ENCODE data around the gene CATSPERD. TPM values are rescaled to one million over a fixed set of nuclear protein-coding genes. Genes with fewer than 3 reads are reported as not detected.
A peak's percentile ranks its signal among the peaks of the same experiment; 100 is the strongest.

Gene CATSPERD
- total RNA-seq, 1 experiment from 2014 or later: not detected

- no peak for DNase-seq (ENCODE audit: low spot score)
These were observed 104.7 kb downstream of the CATSPERD start for GRCh38 chr19:5825178-5825577.

GRCh38 chr19:5826531-5827341, 106.3 kb downstream of the CATSPERD start:
- DNase-seq (ENCODE audit: low spot score): peak; percentile 76

GRCh38 chr19:5827342-5827890, 107.0 kb downstream of the CATSPERD start:
- DNase-seq (ENCODE audit: low spot score): no peak

- peak; percentile 80 for DNase-seq (ENCODE audit: low spot score)
These were observed 107.6 kb downstream of the CATSPERD start for GRCh38 chr19:5827891-5828660.

Other genes with a start within 250 kb of the CATSPERD start
- not detected in 2 replicates for gene TINCR, start 152.7 kb upstream of the CATSPERD start, total RNA-seq (2014; rRNA removed; shearing (Covaris generic))
- 37.8 and 38.1 TPM in 2 replicates for gene SAFB2, start 97.9 kb upstream of the CATSPERD start, total RNA-seq (2014; rRNA removed; shearing (Covaris generic))
- 59.2 and 84.1 TPM in 2 replicates for gene SAFB, start 97.6 kb upstream of the CATSPERD start, total RNA-seq (2014; rRNA removed; shearing (Covaris generic))
- 222 and 223 TPM in 2 replicates for gene MICOS13, start 40.1 kb upstream of the CATSPERD start, total RNA-seq (2014; rRNA removed; shearing (Covaris generic))
- 2.1 and 4.1 TPM in 2 replicates for gene HSD11B1L, start 39.6 kb upstream of the CATSPERD start, total RNA-seq (2014; rRNA removed; shearing (Covaris generic))
- 1,326 and 1,347 TPM in 2 replicates for gene RPL36, start 30.3 kb upstream of the CATSPERD start, total RNA-seq (2014; rRNA removed; shearing (Covaris generic))
- 92.1 and 95.2 TPM in 2 replicates for gene LONP1, start 491 bp upstream of the CATSPERD start, total RNA-seq (2014; rRNA removed; shearing (Covaris generic))
- gene PRR22, start 64.1 kb downstream of the CATSPERD start, total RNA-seq (2014; rRNA removed; shearing (Covaris generic)): 2.1 and 3.9 TPM in 2 replicates
- gene DUS3L, start 70.5 kb downstream of the CATSPERD start, total RNA-seq (2014; rRNA removed; shearing (Covaris generic)): 81.1 and 90.4 TPM in 2 replicates
- gene NRTN, start 84.4 kb downstream of the CATSPERD start, total RNA-seq (2014; rRNA removed; shearing (Covaris generic)): 0.21 TPM in 1 of 2 replicates, not detected in the other
- gene FUT6, start 119.1 kb downstream of the CATSPERD start, total RNA-seq (2014; rRNA removed; shearing (Covaris generic)): not detected in 2 replicates
- gene FUT3, start 130.8 kb downstream of the CATSPERD start, total RNA-seq (2014; rRNA removed; shearing (Covaris generic)): 2.8 and 3.9 TPM in 2 replicates
- not detected in 2 replicates for gene FUT5, start 149.9 kb downstream of the CATSPERD start, total RNA-seq (2014; rRNA removed; shearing (Covaris generic))
- gene NDUFA11, start 183.2 kb downstream of the CATSPERD start, total RNA-seq (2014; rRNA removed; shearing (Covaris generic)): 265 and 313 TPM in 2 replicates
- 3.5 and 6.0 TPM in 2 replicates for gene VMAC, start 184.2 kb downstream of the CATSPERD start, total RNA-seq (2014; rRNA removed; shearing (Covaris generic))
- 13.9 and 20.1 TPM in 2 replicates for gene CAPS, start 193.6 kb downstream of the CATSPERD start, total RNA-seq (2014; rRNA removed; shearing (Covaris generic))

All from HT-29 (cell line).